Neural cell (in vitro differentiated cells): ENCODE measurements around the gene ZC3H12D. TPM values are rescaled to one million over a fixed set of nuclear protein-coding genes. Genes with fewer than 3 reads are reported as not detected.

Experiments used
- H2AFZ ChIP-seq: fragments of 200-600, 300-800 bp; sonication (generic), shearing (Covaris generic); 2 replicates; pipeline ENCODE4 v1.6.0; 2014; ENCODE audit warnings: low read depth, mild to moderate bottlenecking, antibody characterized with exemption, low read length, moderate library complexity
- H3F3A ChIP-seq: fragments of 200-600 bp; shearing (Covaris generic); 2 replicates; pipeline ENCODE4 v1.6.1; 2016; ENCODE audit warnings: mild to moderate bottlenecking, moderate library complexity, mixed read lengths, antibody characterized with exemption, low read length; ENCODE audit not compliant: insufficient read depth, poor library complexity, severe bottlenecking
- H3K27ac ChIP-seq: fragments of 200-600, 300-800 bp; sonication (generic), shearing (Covaris generic); 2 replicates; pipeline ENCODE4 v1.5.1; 2014; ENCODE audit warnings: mild to moderate bottlenecking, low read length, moderate library complexity
- H3K27me3 ChIP-seq: fragments of 300-800, 200-600 bp; sonication (generic), shearing (Covaris generic); 2 replicates; pipeline ENCODE4 v1.6.0; 2014; ENCODE audit warnings: mild to moderate bottlenecking, low read depth, low read length, moderate library complexity; ENCODE audit not compliant: insufficient read depth
- H3K36me3 ChIP-seq: fragments of 300-800, 200-600 bp; sonication (generic), shearing (Covaris generic); 2 replicates; pipeline ENCODE4 v1.5.1; 2014; ENCODE audit warnings: mild to moderate bottlenecking, antibody characterized with exemption, low read length, moderate library complexity; ENCODE audit not compliant: insufficient read depth
- H3K4me2 ChIP-seq: fragments of 300-800, 200-600 bp; sonication (generic), shearing (Covaris generic); 2 replicates; pipeline ENCODE4 v1.6.0; 2014; ENCODE audit warnings: mild to moderate bottlenecking, low read length
- H3K4me3 ChIP-seq: fragments of 300-800, 200-600 bp; sonication (generic), shearing (Covaris generic); 2 replicates; pipeline ENCODE4 v1.5.1; 2014; ENCODE audit warnings: mild to moderate bottlenecking, low read length, moderate library complexity
- H3K79me2 ChIP-seq: fragments of 200-600 bp; shearing (Covaris generic); replicated peaks from 2 replicates; pipeline ENCODE4 v1.6.0; 2014; ENCODE audit warnings: mild to moderate bottlenecking, low read length, moderate library complexity; ENCODE audit not compliant: insufficient read depth
- H3K9ac ChIP-seq: fragments of 300-800, 200-600 bp; sonication (generic), shearing (Covaris generic); 2 replicates; pipeline ENCODE4 v1.6.1; 2016; ENCODE audit warnings: mild to moderate bottlenecking, low read length, mixed read lengths
- H3K9me2 ChIP-seq: fragments of 200-600 bp; shearing (Covaris generic); 2 replicates; pipeline ENCODE4 v1.6.1; 2016; ENCODE audit warnings: mild to moderate bottlenecking, low read length, mixed read lengths; ENCODE audit not compliant: insufficient read depth
- H3K9me3 ChIP-seq: fragments of 200-600, 300-800 bp; sonication (generic), shearing (Covaris generic); 2 replicates; pipeline ENCODE4 v1.6.1; 2016; ENCODE audit warnings: mild to moderate bottlenecking, mixed run types, low read length, moderate library complexity, mixed read lengths
- H4K20me1 ChIP-seq: fragments of 200-600 bp; shearing (Covaris generic); 2 replicates; pipeline ENCODE4 v1.6.1; 2016; ENCODE audit warnings: mild to moderate bottlenecking, mixed run types; ENCODE audit not compliant: insufficient read depth
- EP300 ChIP-seq: fragments of 450-650 bp; conservative IDR thresholded peaks from 2 replicates; pipeline ENCODE4 v1.6.1; 2014; ENCODE audit warnings: antibody characterized with exemption, mild to moderate bottlenecking, moderate library complexity; ENCODE audit not compliant: poor library complexity, severe bottlenecking
- EZH2 ChIP-seq: fragments of 200-600, 300-800 bp; shearing (Covaris generic), sonication (generic); IDR thresholded peaks from 2 replicates; pipeline ENCODE4 v1.6.1; 2014; ENCODE audit warnings: antibody characterized with exemption, low read length, borderline replicate concordance, mild to moderate bottlenecking; ENCODE audit not compliant: insufficient read depth, poor library complexity, severe bottlenecking
- MXI1 ChIP-seq: fragments of 450-650 bp; conservative IDR thresholded peaks from 2 replicates; pipeline ENCODE4 v1.6.1; 2014; ENCODE audit warnings: antibody characterized with exemption, mild to moderate bottlenecking; ENCODE audit not compliant: poor library complexity, severe bottlenecking
- POLR2AphosphoS5 ChIP-seq: IDR thresholded peaks from 2 replicates; pipeline ENCODE4 v1.6.1; 2012
- RAD21 ChIP-seq: fragments of 450-650 bp; conservative IDR thresholded peaks from 2 replicates; pipeline ENCODE4 v1.6.1; 2014; ENCODE audit warnings: antibody characterized with exemption, mild to moderate bottlenecking, moderate library complexity
- SMC3 ChIP-seq: fragments of 450-650 bp; conservative IDR thresholded peaks from 2 replicates; pipeline ENCODE4 v1.6.1; 2014; ENCODE audit warnings: antibody characterized with exemption, mild to moderate bottlenecking, moderate library complexity; ENCODE audit not compliant: poor library complexity
- TAF1 ChIP-seq: IDR thresholded peaks from 2 replicates; pipeline ENCODE4 v1.6.1; 2012; ENCODE audit warnings: low read depth
- polyA plus RNA-seq: library from polyadenylated mRNA; depleted of rRNA; stranded (reverse); fragments of >200 nt; gene quantifications from 2 replicates; pipeline ENCODE4 v1.2.3, GENCODE V29; 2014
- TF ChIP-seq, protein P1 (sequence below): fragments of 450-650 bp; IDR thresholded peaks from 2 replicates; pipeline ENCODE4 v1.5.1; 2014; ENCODE audit warnings: antibody characterized with exemption, mild to moderate bottlenecking, moderate library complexity; ENCODE audit not compliant: poor library complexity, severe bottlenecking
- TF ChIP-seq, protein P2 (sequence below): IDR thresholded peaks from 2 replicates; pipeline ENCODE4 v1.6.1; 2012; ENCODE audit warnings: borderline replicate concordance

The ZC3H12D gene
- polyA plus RNA-seq, 1 donor from 2014 or later: 1.0 TPM

DNA sequence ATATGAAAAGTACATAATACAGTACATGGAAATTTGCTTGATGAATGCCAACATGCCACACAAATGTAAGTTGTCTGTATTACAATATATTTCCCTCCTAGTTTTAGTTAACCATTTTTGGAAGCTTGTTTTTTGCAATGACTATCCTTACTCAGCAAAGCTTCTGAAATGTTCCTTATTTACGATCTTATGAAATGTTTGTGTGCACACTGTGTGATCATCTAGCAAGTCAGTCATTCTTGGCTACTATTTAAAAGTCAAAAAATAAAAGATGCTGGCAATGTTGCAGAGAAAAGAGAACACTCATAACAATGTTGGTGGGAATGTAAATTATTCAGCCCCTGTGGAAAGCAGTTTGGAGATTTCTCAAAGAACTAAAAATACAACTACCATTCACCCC lies 50.9 kb downstream of the ZC3H12D start:
- no peak overlapping the region for H3K27ac ChIP-seq
- no peaks in the 10 kb centered on the region for H3K36me3 ChIP-seq
- TF ChIP-seq TAF1 (no peak), EP300 (no peak), RAD21 (no peak)
- TF ChIP-seq, protein P1, sequence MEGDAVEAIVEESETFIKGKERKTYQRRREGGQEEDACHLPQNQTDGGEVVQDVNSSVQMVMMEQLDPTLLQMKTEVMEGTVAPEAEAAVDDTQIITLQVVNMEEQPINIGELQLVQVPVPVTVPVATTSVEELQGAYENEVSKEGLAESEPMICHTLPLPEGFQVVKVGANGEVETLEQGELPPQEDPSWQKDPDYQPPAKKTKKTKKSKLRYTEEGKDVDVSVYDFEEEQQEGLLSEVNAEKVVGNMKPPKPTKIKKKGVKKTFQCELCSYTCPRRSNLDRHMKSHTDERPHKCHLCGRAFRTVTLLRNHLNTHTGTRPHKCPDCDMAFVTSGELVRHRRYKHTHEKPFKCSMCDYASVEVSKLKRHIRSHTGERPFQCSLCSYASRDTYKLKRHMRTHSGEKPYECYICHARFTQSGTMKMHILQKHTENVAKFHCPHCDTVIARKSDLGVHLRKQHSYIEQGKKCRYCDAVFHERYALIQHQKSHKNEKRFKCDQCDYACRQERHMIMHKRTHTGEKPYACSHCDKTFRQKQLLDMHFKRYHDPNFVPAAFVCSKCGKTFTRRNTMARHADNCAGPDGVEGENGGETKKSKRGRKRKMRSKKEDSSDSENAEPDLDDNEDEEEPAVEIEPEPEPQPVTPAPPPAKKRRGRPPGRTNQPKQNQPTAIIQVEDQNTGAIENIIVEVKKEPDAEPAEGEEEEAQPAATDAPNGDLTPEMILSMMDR: no peak
- TF ChIP-seq, protein P2, sequence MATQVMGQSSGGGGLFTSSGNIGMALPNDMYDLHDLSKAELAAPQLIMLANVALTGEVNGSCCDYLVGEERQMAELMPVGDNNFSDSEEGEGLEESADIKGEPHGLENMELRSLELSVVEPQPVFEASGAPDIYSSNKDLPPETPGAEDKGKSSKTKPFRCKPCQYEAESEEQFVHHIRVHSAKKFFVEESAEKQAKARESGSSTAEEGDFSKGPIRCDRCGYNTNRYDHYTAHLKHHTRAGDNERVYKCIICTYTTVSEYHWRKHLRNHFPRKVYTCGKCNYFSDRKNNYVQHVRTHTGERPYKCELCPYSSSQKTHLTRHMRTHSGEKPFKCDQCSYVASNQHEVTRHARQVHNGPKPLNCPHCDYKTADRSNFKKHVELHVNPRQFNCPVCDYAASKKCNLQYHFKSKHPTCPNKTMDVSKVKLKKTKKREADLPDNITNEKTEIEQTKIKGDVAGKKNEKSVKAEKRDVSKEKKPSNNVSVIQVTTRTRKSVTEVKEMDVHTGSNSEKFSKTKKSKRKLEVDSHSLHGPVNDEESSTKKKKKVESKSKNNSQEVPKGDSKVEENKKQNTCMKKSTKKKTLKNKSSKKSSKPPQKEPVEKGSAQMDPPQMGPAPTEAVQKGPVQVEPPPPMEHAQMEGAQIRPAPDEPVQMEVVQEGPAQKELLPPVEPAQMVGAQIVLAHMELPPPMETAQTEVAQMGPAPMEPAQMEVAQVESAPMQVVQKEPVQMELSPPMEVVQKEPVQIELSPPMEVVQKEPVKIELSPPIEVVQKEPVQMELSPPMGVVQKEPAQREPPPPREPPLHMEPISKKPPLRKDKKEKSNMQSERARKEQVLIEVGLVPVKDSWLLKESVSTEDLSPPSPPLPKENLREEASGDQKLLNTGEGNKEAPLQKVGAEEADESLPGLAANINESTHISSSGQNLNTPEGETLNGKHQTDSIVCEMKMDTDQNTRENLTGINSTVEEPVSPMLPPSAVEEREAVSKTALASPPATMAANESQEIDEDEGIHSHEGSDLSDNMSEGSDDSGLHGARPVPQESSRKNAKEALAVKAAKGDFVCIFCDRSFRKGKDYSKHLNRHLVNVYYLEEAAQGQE: no peak
- H3F3A ChIP-seq: no peaks in the 10 kb centered on the region
- no peaks in the 10 kb centered on the region for H3K9me2 ChIP-seq
- H3K9ac ChIP-seq: no peak overlapping the region
- H3K4me2 ChIP-seq: no peak overlapping the region
- no peaks in the 10 kb centered on the region for H3K27me3 ChIP-seq
- no peaks in the 10 kb centered on the region for H3K9me3 ChIP-seq
- H3K79me2 ChIP-seq: no peaks in the 10 kb centered on the region
- no peak overlapping the region for H3K4me3 ChIP-seq
- H4K20me1 ChIP-seq: no peaks in the 10 kb centered on the region
- no peak overlapping the region for H2AFZ ChIP-seq

DNA sequence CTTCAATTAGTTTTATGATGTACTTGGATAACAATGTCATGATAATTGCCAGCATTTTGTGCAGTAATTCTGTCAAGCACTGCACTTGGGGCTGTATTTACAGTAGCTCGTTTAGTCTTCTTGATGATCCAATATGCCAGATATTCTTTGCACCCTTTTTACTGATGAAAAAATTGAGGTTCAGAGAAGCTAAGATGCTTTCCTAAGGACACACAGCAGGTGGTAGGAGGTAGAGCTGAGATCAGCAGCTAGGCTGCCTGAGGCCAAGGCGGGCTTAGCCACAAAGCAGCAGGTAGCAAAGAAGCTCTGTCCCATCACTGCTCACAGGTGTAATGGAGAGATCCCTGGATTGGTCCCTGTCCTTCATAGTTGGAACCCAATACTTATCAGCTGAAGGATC lies 51.4 kb downstream of the ZC3H12D start:
- Histone ChIP-seq H3K36me3 (no peaks in the 10 kb centered on the region), H3K9ac (no peak overlapping the region), H3F3A (no peaks in the 10 kb centered on the region), H3K27me3 (no peaks in the 10 kb centered on the region), H4K20me1 (no peaks in the 10 kb centered on the region), H3K9me2 (no peaks in the 10 kb centered on the region), H3K79me2 (no peaks in the 10 kb centered on the region), H3K9me3 (no peaks in the 10 kb centered on the region), H3K27ac (no peak overlapping the region), H2AFZ (no peak overlapping the region), H3K4me3 (no peak overlapping the region), H3K4me2 (no peak overlapping the region)
- TF ChIP-seq MXI1: no peak
- TF ChIP-seq EZH2: no peak

DNA sequence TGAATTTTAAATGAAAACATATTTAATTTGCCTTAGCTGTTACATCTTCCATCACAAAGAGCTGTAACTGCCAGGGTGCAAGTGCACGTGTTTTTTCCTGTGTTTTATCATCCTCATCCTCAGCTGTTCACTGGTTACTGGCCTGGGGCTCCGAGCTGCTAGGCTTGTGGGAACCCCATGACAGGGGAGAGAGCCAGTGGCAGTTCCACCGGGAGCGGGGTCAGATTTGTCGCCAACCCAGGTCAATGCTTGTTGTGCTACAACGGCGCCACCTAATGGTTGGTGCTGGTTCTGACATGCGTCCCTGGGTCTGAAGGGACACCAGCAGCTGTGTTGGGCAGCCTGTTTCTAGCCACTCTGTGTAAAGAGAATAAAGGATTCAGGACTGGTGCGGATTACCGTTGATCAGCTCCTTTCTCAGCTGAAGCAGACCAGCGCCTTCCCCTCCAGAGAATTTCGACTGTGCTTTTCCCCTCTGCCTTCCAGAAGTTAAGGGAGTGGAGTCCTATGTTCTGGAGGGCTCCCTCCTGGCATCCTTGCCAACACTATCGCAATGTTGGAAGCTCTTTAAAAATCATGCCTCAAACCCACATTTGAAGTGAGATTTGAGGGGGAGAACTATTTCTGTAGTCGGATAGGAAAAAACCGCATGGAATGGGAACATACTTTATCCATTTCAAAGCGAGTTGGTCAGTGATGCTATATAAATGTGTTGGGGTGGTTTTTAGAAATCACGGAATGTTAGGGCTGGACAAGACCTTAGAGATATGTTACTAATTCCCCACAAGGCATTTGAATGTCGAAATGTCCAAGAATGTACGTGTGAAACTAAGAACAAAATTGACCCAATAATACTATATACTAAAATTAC lies 52.7 kb downstream of the ZC3H12D start:
- H3K9me3 ChIP-seq: no peaks in the 10 kb centered on the region
- H3K79me2 ChIP-seq: no peaks in the 10 kb centered on the region
- no peak overlapping the region for H3K9ac ChIP-seq
- no peak overlapping the region for H3K27ac ChIP-seq
- no peaks in the 10 kb centered on the region for H3F3A ChIP-seq
- H3K27me3 ChIP-seq: no peaks in the 10 kb centered on the region
- no peak overlapping the region for H2AFZ ChIP-seq
- H4K20me1 ChIP-seq: no peaks in the 10 kb centered on the region
- no peaks in the 10 kb centered on the region for H3K9me2 ChIP-seq
- TF ChIP-seq POLR2AphosphoS5 (no peak), EP300 (no peak), RAD21 (peak; percentile 98), MXI1 (peak; percentile 57), EZH2 (no peak), SMC3 (peak; percentile 99)
- TF ChIP-seq, protein P1: peak; percentile 96
- TF ChIP-seq, protein P2: no peak
- H3K4me3 ChIP-seq: peak overlapping the region; percentile 48
- H3K36me3 ChIP-seq: no peaks in the 10 kb centered on the region
- no peak overlapping the region for H3K4me2 ChIP-seq
